Effector memory CD4-positive, alpha-beta T cell (primary cell): ENCODE data around the gene TRAF2.
A peak's percentile ranks its signal among the peaks of the same experiment; 100 is the strongest.
"Not testable (repeated sequence)": the region's sequence is repeated elsewhere in the genome, so short reads cannot be mapped to it uniquely, and the experiment has no call there.

Source experiments
- DNase-seq, 3 donors: peaks; one replicate each; pipeline ENCODE4 v3.0.0-alpha.2; 2020
- H3K27ac ChIP-seq: 2 replicates; pipeline ENCODE4 v1.7.0; 2013; ENCODE audit warnings: mild to moderate bottlenecking, low read length, moderate library complexity; ENCODE audit not compliant: insufficient read depth, poor library complexity, severe bottlenecking
- H3K27me3 ChIP-seq: replicated peaks from 2 replicates; pipeline ENCODE4 v1.7.0; 2013; ENCODE audit warnings: mild to moderate bottlenecking, low read length; ENCODE audit not compliant: insufficient read depth, control insufficient read depth, poor library complexity, severe bottlenecking
- H3K36me3 ChIP-seq: 2 replicates; pipeline ENCODE4 v1.7.0; 2013; ENCODE audit warnings: mild to moderate bottlenecking, low read length, moderate library complexity; ENCODE audit not compliant: control insufficient read depth, insufficient read depth
- H3K4me1 ChIP-seq: 2 replicates; pipeline ENCODE4 v1.7.0; 2013; ENCODE audit warnings: low read length, mild to moderate bottlenecking; ENCODE audit not compliant: control insufficient read depth, insufficient read depth, poor library complexity, severe bottlenecking
- H3K4me3 ChIP-seq: 2 replicates; pipeline ENCODE4 v1.7.0; 2013; ENCODE audit warnings: low read length, low read depth, mild to moderate bottlenecking; ENCODE audit not compliant: insufficient read depth, poor library complexity, severe bottlenecking
- H3K9me3 ChIP-seq: 2 replicates; pipeline ENCODE4 v1.7.0; 2013; ENCODE audit warnings: mild to moderate bottlenecking, low read length, moderate library complexity; ENCODE audit not compliant: control insufficient read depth

TRAF2 gene

DNA sequence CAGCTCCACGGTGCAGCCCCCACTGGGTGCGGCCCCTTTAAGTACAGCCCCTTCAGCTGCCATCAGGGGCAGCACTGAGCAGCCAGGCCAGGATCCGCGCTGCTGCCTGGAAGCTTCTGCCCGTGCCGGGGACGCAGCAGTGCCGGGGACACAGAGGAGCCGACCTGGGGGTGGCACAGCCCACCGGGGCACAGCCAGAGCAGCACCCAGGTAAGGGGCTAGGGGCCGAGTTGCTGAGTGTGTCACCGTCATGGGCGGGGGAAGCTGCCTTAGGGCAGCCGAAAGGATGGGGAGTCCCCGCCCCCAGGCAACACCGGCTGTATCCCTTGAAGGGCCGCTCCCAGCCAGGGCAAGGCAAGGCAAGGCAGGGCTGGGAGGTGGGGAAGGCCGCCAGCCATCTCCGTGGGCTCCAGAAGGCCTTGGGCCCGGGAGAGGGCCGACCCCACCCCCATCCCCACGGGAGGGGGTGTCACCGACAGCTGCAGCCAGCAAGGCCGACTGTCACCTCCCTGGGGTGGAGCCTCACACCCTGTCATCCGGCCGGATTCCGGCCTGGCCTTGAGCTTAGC is 43.9 kb upstream of the TRAF2 start, which contains the start of gene AJM1:
Gene AJM1 (plus strand): TSS at position 99 of the 569 bp plus-strand sequence. CDS start 1,937 bp downstream, outside the sequence.
- Histone ChIP-seq H3K27me3 (peaks cover 26% of the 10 kb centered on the region), H3K4me3 (peak within 1 kb of the TSS; percentile 78), H3K4me1 (peaks cover 29% of the 10 kb centered on the region)
- not testable (repeated sequence) for H3K27ac ChIP-seq, H3K9me3 ChIP-seq, H3K36me3 ChIP-seq
- DNase-seq, result peak; percentile 57 to 69 (median 63)

GRCh38 chr9:136843159-136843800 is 43.0 kb upstream of the TRAF2 start:
- not testable (repeated sequence) for H3K9me3 ChIP-seq, DNase-seq, H3K4me3 ChIP-seq, H3K36me3 ChIP-seq, H3K27ac ChIP-seq
- Histone ChIP-seq H3K4me1 (peaks cover 37% of the 10 kb centered on the region), H3K27me3 (peaks cover 32% of the 10 kb centered on the region)

- DNase-seq, result peak; percentile 30 to 38 (median 37)
- H3K4me1 ChIP-seq, result peaks cover 41% of the 10 kb centered on the region
- not testable (repeated sequence) for H3K9me3 ChIP-seq, H3K4me3 ChIP-seq, H3K27ac ChIP-seq, H3K36me3 ChIP-seq
- H3K27me3 ChIP-seq, result peaks cover 32% of the 10 kb centered on the region
Observed at GRCh38 chr9:136843801-136844740, 42.2 kb upstream of the TRAF2 start.

GRCh38 chr9:136844761-136845464 is 41.4 kb upstream of the TRAF2 start:
- Histone ChIP-seq H3K4me3 (no peak overlapping the region), H3K27ac (no peak overlapping the region), H3K27me3 (peaks cover 32% of the 10 kb centered on the region), H3K36me3 (no peaks in the 10 kb centered on the region), H3K4me1 (peaks cover 45% of the 10 kb centered on the region), H3K9me3 (no peaks in the 10 kb centered on the region)
- DNase-seq, result no peak

GRCh38 chr9:136845465-136846260 is 40.7 kb upstream of the TRAF2 start:
- no peak overlapping the region for H3K27ac ChIP-seq
- no peaks in the 10 kb centered on the region for H3K9me3 ChIP-seq
- H3K27me3 ChIP-seq, result peaks cover 32% of the 10 kb centered on the region
- peaks cover 49% of the 10 kb centered on the region for H3K4me1 ChIP-seq
- DNase-seq, result no peak
- H3K36me3 ChIP-seq, result no peaks in the 10 kb centered on the region
- no peak overlapping the region for H3K4me3 ChIP-seq

- peaks cover 49% of the 10 kb centered on the region for H3K4me1 ChIP-seq
- H3K4me3 ChIP-seq, result no peak overlapping the region
- no peak for DNase-seq
- peaks cover 32% of the 10 kb centered on the region for H3K27me3 ChIP-seq
- H3K36me3 ChIP-seq, result no peaks in the 10 kb centered on the region
- no peak overlapping the region for H3K27ac ChIP-seq
- no peaks in the 10 kb centered on the region for H3K9me3 ChIP-seq
Observed at GRCh38 chr9:136846376-136847087, 39.8 kb upstream of the TRAF2 start.

GRCh38 chr9:136847088-136847825 is 39.1 kb upstream of the TRAF2 start:
- no peak for DNase-seq
- no peak overlapping the region for H3K27ac ChIP-seq

DNA sequence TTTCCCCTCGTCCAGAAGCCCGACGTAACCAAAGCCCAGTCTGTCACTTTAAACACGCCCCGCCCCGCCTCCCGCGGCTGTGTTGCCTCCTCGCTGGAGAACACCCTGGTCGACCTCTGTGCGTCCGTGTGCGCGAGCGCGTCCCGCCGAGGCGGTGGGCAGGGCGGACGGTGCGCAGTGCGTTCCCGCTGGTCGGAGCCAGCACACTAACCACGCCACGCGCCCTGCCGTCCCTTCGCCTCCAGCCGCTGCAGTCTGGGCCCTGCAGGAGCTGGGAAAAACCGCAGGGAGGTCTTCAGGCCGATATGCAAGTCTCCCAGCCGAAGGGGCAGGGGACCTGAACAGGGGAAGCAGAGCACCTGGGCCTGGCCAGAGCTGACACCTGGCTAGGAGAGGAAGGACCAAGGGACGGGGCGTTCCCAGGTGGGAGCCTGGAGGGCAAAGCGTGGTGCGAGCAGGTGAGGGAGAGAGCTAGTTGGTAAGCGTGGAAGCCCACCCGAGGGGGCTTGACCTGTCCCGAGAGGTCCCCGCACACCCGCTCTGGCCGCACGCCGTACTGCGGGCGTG is 38.4 kb upstream of the TRAF2 start:
- DNase-seq, result peak; percentile 49 to 58 (median 57)
- Histone ChIP-seq H3K4me3 (peak overlapping the region; percentile 71), H3K9me3 (no peaks in the 10 kb centered on the region), H3K4me1 (peaks cover 45% of the 10 kb centered on the region), H3K36me3 (no peaks in the 10 kb centered on the region), H3K27ac (no peak overlapping the region), H3K27me3 (peaks cover 32% of the 10 kb centered on the region)

More at GRCh38 chr9:136847088-136847825, 39.1 kb upstream of the TRAF2 start:
- Histone ChIP-seq H3K27me3 (peaks cover 32% of the 10 kb centered on the region), H3K4me3 (peak overlapping the region; percentile 71), H3K9me3 (no peaks in the 10 kb centered on the region), H3K36me3 (no peaks in the 10 kb centered on the region), H3K4me1 (peaks cover 45% of the 10 kb centered on the region)
